GM23338 (cell line): Measurements from ENCODE around the gene HNRNPA2B1. TPM values are rescaled to one million over a fixed set of nuclear protein-coding genes. Genes with fewer than 3 reads are reported as not detected.
A peak's percentile ranks its signal among the peaks of the same experiment; 100 is the strongest.

Experiments
- ATAC-seq: fragments of 200-7000 bp; cut with Tn5 transposase; 3 replicates; pipeline ENCODE4 v1.9.1; 2020
- DNase-seq: peaks from one replicate; pipeline ENCODE4 v3.0.0-alpha.2; 2015; ENCODE audit warnings: low spot score
- H2AFZ ChIP-seq: fragments of 200-600 bp; sonication (generic); 2 replicates; pipeline ENCODE4 v1.8.0; 2016; ENCODE audit warnings: antibody characterized with exemption, mild to moderate bottlenecking, moderate library complexity
- H3F3A ChIP-seq: fragments of 200-600 bp; sonication (generic); replicated peaks from 2 replicates; pipeline ENCODE4 v1.8.0; 2017; ENCODE audit warnings: antibody characterized with exemption, mixed run types, low read depth
- H3K27ac ChIP-seq: fragments of 200-600 bp; sonication (generic); 2 replicates; pipeline ENCODE4 v1.6.1; 2016; ENCODE audit warnings: low read depth
- H3K27me3 ChIP-seq: fragments of 200-600 bp; sonication (generic); 2 replicates; pipeline ENCODE4 v1.8.0; 2016; ENCODE audit warnings: mild to moderate bottlenecking, mixed run types, moderate library complexity; ENCODE audit not compliant: insufficient read depth
- H3K36me3 ChIP-seq: fragments of 200-600 bp; sonication (generic); 2 replicates; pipeline ENCODE4 v1.8.0; 2016; ENCODE audit warnings: mild to moderate bottlenecking; ENCODE audit not compliant: insufficient read depth
- H3K4me1 ChIP-seq: fragments of 200-600 bp; sonication (generic); 2 replicates; pipeline ENCODE4 v1.8.0; 2016; ENCODE audit warnings: mild to moderate bottlenecking, moderate library complexity; ENCODE audit not compliant: insufficient read depth
- H3K4me2 ChIP-seq: fragments of 200-600 bp; sonication (generic); 2 replicates; pipeline ENCODE4 v1.7.1; 2017; ENCODE audit warnings: mixed run types
- H3K4me3 ChIP-seq: fragments of 200-600 bp; sonication (generic); 2 replicates; pipeline ENCODE4 v1.6.1; 2016; ENCODE audit warnings: mixed run types
- H3K79me2 ChIP-seq: fragments of 200-600 bp; sonication (generic); replicated peaks from 2 replicates; pipeline ENCODE4 v1.8.0; 2017; ENCODE audit warnings: mild to moderate bottlenecking; ENCODE audit not compliant: insufficient read depth
- H3K9me2 ChIP-seq: fragments of 200-600 bp; sonication (generic); 2 replicates; pipeline ENCODE4 v1.8.0; 2017; ENCODE audit not compliant: insufficient read depth
- H4K20me1 ChIP-seq: fragments of 200-600 bp; sonication (generic); replicated peaks from 2 replicates; pipeline ENCODE4 v1.8.0; 2017; ENCODE audit warnings: mild to moderate bottlenecking; ENCODE audit not compliant: insufficient read depth
- H3K27ac Mint-ChIP-seq: 2 replicates; pipeline ENCODE4 v1.8.0; 2020; ENCODE audit warnings: inconsistent platforms, mild to moderate bottlenecking, moderate library complexity, mixed read lengths
- H3K27me3 Mint-ChIP-seq: 3 replicates; pipeline ENCODE4 v1.8.0; 2022; ENCODE audit warnings: low read depth, mild to moderate bottlenecking, moderate library complexity, mixed read lengths, inconsistent platforms; ENCODE audit not compliant: insufficient read depth, poor library complexity
- H3K36me3 Mint-ChIP-seq: 3 replicates; pipeline ENCODE4 v1.8.0; 2021; ENCODE audit warnings: low read depth, mild to moderate bottlenecking, inconsistent platforms, moderate library complexity, mixed read lengths
- H3K4me1 Mint-ChIP-seq: 3 replicates; pipeline ENCODE4 v1.8.0; 2020; ENCODE audit warnings: mild to moderate bottlenecking, inconsistent platforms, mixed read lengths
- H3K4me3 Mint-ChIP-seq: 3 replicates; pipeline ENCODE4 v1.8.0; 2021; ENCODE audit warnings: moderate library complexity, mild to moderate bottlenecking, inconsistent platforms, mixed read lengths
- H3K9me3 Mint-ChIP-seq: 3 replicates; pipeline ENCODE4 v1.8.0; 2020; ENCODE audit warnings: moderate library complexity, mild to moderate bottlenecking, inconsistent platforms, mixed read lengths
- CREB1 ChIP-seq: fragments of 250-450 bp; sonication (Bioruptor Pico); IDR thresholded peaks from 2 replicates; pipeline ENCODE4 v1.5.0; 2020; ENCODE audit warnings: low read depth, mild to moderate bottlenecking, moderate library complexity
- CTCF ChIP-seq, 2 experiments: fragments of 200-600 bp in 1 of 2; sonication (generic) in 1 of 2; conservative IDR thresholded peaks; 2 replicates each; pipeline versions ENCODE4 v1.5.1 to v1.6.1; 2016 to 2017; ENCODE audit warnings: antibody characterized with exemption in 2 of 2, low read depth in 2 of 2, mild to moderate bottlenecking in 2 of 2, moderate library complexity in 1 of 2
- JUNB ChIP-seq: IDR thresholded peaks from one replicate; pipeline ENCODE4 v1.6.1; 2016; ENCODE audit warnings: antibody characterized with exemption; ENCODE audit not compliant: unreplicated experiment
- NANOG ChIP-seq: IDR thresholded peaks from 2 replicates; pipeline ENCODE4 v1.6.1; 2016; ENCODE audit warnings: antibody characterized with exemption, borderline replicate concordance
- POLR2AphosphoS5 ChIP-seq: IDR thresholded peaks from 2 replicates; pipeline ENCODE4 v1.6.1; 2016; ENCODE audit warnings: antibody characterized with exemption, low read depth
- REST ChIP-seq: IDR thresholded peaks from one replicate; pipeline ENCODE4 v1.6.1; 2018; ENCODE audit warnings: antibody characterized with exemption; ENCODE audit not compliant: unreplicated experiment
- STAT1 ChIP-seq: IDR thresholded peaks from one replicate; pipeline ENCODE4 v1.6.1; 2016; ENCODE audit warnings: antibody characterized with exemption; ENCODE audit not compliant: unreplicated experiment
- ZNF114 ChIP-seq: fragments of 250-450 bp; sonication (Bioruptor Pico); IDR thresholded peaks from 2 replicates; pipeline ENCODE4 v1.5.0; 2020; ENCODE audit warnings: mild to moderate bottlenecking, moderate library complexity
- ZNF331 ChIP-seq: fragments of 250-450 bp; sonication (Bioruptor Pico); IDR thresholded peaks from 2 replicates; pipeline ENCODE4 v1.5.0; 2020; ENCODE audit warnings: low read depth, mild to moderate bottlenecking, moderate library complexity
- ZNF462 ChIP-seq: fragments of 250-450 bp; sonication (Bioruptor Pico); IDR thresholded peaks from 2 replicates; pipeline ENCODE4 v1.5.0; 2020; ENCODE audit warnings: mild to moderate bottlenecking, moderate library complexity
- polyA plus RNA-seq: library from polyadenylated mRNA; unstranded; fragments of >200 nt; fragmentation: Nextera tagmentation; extraction: Ambion mirVana; gene quantifications from 2 replicates; pipeline ENCODE4 v1.2.1, GENCODE V29; 2016
- total RNA-seq: library from RNA; depleted of rRNA; stranded (reverse); fragments of >200 nt; shearing (Covaris generic); gene quantifications from 2 replicates; pipeline ENCODE4 v1.2.3, GENCODE V29; 2014

Gene HNRNPA2B1
- total and polyA plus RNA-seq, 2 experiments from 2014 or later, result 602 to 1,577 TPM

GRCh38 chr7:26155531-26156375 lies 44.8 kb downstream of the HNRNPA2B1 start (continued):
- no peak for TF ChIP-seq NANOG
- no peak for TF ChIP-seq ZNF114
- no peak for TF ChIP-seq ZNF331
- no peak for TF ChIP-seq POLR2AphosphoS5
- TF ChIP-seq REST, result no peak
- no peak for TF ChIP-seq JUNB
- no peak for TF ChIP-seq CREB1
- TF ChIP-seq CTCF (conservative IDR thresholded peaks at IDR 0.05; ENCODE audit: low read depth in 2 of 2), result no peak
- no peak for TF ChIP-seq STAT1

- Histone ChIP-seq H3K4me1 (peaks cover 63% of the 10 kb centered on the region), H3K27me3 (no peaks in the 10 kb centered on the region), H2AFZ (no peak overlapping the region), H3K9me2 (no peaks in the 10 kb centered on the region), H3K4me2 (peak overlapping the region; percentile 76), H3K36me3 (no peaks in the 10 kb centered on the region), H3F3A (peaks cover 15% of the 10 kb centered on the region; the same call in 1 of the 2 replicates), H3K79me2 (peaks cover 61% of the 10 kb centered on the region), H3K27ac (peak overlapping the region; percentile 97), H3K4me3 (peak overlapping the region; percentile 51), H4K20me1 (peaks cover 26% of the 10 kb centered on the region)
- peaks cover 62% of the 10 kb centered on the region for H3K4me1 Mint-ChIP-seq
- ATAC-seq, result peak; percentile 78
- peak overlapping the region; percentile 99 for H3K4me3 Mint-ChIP-seq
- peaks cover 3% of the 10 kb centered on the region; the same call in 2 of the 3 replicates for H3K9me3 Mint-ChIP-seq
- peak overlapping the region; percentile 96 for H3K27ac Mint-ChIP-seq
- peak; percentile 93 for DNase-seq
- peaks cover 17% of the 10 kb centered on the region for H3K27me3 Mint-ChIP-seq
- H3K36me3 Mint-ChIP-seq, result peaks cover 43% of the 10 kb centered on the region
- TF ChIP-seq ZNF331 (no peak), CREB1 (peak; percentile 41; the same call in 1 of the 2 replicates), ZNF462 (CRISPR knock-in tag) (0 out of 2 replicates have a peak, but pooled peaks have one; percentile 6), ZNF114 (no peak), JUNB (no peak)
Measured at GRCh38 chr7:26153823-26154783, 46.4 kb downstream of the HNRNPA2B1 start.
